HG02763 (cell line): ENCODE data around the gene RMDN3.

Experiments used
- ATAC-seq: cut with Tn5 transposase; IDR thresholded peaks from one replicate; pipeline ENCODE4 v1.9.1; 2021; ENCODE audit warnings: mild to moderate bottlenecking, moderate library complexity; ENCODE audit not compliant: unreplicated experiment

RMDN3 gene

DNA sequence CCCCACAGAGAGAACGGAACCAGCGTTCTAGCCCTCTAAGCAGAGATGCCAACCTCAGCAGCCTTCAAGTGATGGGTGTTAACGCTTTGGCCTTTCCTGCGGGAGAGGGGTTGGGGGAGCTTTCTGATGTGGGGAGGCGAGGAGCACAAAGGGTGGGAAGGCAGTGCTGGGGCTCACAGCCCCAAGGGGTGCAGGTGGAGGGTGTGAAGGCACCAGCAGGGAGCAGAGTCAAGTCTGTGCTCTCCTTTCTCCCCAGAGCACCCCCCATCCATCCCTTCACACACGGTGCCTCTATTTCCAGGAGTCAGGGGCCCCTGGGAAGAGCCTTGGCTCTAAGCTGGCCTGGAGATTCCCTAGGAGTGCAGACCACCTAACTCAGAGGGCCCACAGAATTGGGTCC, 18.8 kb upstream of the RMDN3 start:
- no peak for ATAC-seq

DNA sequence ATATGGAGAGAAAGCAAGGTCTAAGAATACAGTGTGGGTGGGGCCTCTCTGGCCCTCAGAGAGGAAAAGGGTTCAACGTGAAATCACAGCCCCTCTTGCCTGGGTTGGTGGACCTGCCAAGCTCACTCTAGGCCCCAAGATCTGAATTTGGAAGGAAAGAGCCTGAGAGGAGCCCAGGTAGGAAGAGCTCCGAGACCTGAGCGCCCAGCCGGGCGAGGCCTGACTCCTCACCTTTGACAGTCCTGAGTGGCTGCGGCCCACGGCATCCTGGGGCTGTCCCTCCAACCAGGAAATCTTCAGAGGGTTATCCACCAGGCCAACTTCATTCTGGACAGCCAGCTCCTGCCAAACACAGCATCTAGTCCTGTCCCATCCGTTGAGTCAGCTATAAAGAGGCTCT, 18.4 kb upstream of the RMDN3 start:
- ATAC-seq = no peak

- ATAC-seq = no peak
Observed at GRCh38 chr15:40772014-40772413, 17.0 kb upstream of the RMDN3 start.

DNA sequence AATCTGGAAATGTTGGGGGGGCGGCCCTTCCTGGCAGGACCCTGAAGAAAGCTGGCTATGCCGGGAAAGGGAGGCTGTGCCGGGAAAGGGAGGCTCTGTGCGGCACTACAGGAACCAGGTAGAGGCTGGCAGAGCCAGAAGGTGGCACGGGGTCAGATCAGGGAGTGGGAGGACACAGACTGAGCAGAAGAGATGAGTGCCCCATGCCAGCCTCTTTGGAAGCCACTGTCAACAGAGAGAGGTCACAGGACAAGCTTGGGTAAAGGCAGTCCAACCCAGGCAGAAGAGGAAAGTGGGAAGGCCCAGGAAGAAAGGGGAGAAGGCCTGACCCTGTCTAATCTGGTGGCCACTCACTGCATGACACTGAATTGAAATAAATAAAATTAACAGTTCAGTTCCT, 16.2 kb upstream of the RMDN3 start:
- ATAC-seq = no peak

- no peak for ATAC-seq
Observed at GRCh38 chr15:40770147-40770721, 15.2 kb upstream of the RMDN3 start.

- peak; percentile 40 for ATAC-seq
Observed at GRCh38 chr15:40769274-40770146, 14.5 kb upstream of the RMDN3 start, which contains the start of gene C15orf62. TSS of gene C15orf62 (plus strand) at chr15:40769980. CDS start at chr15:40770496, 516 bp downstream.

- ATAC-seq = no peak
Observed at GRCh38 chr15:40768521-40769273, 13.6 kb upstream of the RMDN3 start.

DNA sequence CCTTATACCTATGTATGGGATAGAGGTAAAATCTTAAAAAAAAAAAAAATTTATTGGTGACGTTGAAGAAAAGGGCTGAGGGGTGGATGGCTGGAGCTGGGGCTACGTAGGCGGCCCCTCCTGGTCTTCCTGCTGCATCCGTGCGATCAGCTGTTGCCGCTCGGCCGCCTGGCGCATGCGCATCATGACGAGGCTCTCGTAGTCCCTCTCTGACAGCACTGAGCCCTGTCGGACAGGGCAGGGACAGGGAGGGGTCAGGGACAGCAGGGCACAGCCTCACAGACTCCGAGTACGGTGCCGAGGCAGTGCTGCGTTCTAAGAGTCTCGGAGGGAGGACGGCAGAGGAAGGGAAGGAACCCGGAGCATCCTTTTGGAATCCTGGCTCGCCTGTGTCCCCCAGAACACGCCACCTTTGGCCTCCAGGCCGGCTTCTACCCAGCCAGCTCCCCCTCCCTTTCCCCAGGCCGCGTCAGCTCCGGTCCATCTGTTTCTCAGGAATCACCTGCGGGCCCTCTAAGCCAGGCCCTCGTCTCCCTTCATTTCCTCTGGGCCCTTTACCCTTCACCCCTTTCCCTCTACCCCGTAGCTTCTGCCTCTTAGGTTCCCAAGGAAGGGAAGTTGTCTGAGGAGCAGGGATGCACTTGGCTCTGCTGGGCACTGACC, 12.9 kb upstream of the RMDN3 start:
- ATAC-seq = no peak

GRCh38 chr15:40766906-40767837, 12.1 kb upstream of the RMDN3 start:
- no peak for ATAC-seq

DNA sequence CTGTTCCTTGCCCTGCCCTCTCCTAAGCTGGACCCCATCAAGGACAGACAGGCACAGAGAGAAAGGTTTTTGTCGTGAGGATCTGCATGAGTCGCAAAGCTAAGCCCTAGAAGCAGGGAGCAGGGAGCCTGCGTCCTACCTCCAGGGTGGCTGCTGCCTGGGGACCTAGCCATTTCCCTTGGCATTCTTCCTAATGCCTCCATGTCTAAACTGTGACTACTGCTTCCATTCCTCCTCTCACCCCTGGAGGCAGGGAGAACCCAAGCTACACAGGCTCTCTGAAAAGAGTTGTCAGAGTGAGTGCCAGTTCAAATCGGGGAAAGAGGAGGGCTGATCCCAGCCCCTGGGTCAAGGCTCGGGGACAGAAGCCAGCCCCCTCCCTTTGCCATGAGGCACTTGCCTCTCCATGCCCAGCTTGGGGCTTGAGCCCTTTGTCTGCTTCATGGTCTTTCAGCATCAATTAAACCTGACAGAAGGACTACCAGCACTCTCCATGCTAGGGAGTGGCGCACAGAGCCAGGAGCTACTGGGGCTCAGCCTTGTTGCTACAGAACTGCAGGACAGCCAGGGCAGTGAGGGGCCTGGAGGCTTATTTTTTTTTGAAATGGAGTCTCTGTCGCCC, 11.3 kb upstream of the RMDN3 start:
- no peak for ATAC-seq

- no peak for ATAC-seq
Observed at GRCh38 chr15:40764629-40765103, 9.6 kb upstream of the RMDN3 start.

DNA sequence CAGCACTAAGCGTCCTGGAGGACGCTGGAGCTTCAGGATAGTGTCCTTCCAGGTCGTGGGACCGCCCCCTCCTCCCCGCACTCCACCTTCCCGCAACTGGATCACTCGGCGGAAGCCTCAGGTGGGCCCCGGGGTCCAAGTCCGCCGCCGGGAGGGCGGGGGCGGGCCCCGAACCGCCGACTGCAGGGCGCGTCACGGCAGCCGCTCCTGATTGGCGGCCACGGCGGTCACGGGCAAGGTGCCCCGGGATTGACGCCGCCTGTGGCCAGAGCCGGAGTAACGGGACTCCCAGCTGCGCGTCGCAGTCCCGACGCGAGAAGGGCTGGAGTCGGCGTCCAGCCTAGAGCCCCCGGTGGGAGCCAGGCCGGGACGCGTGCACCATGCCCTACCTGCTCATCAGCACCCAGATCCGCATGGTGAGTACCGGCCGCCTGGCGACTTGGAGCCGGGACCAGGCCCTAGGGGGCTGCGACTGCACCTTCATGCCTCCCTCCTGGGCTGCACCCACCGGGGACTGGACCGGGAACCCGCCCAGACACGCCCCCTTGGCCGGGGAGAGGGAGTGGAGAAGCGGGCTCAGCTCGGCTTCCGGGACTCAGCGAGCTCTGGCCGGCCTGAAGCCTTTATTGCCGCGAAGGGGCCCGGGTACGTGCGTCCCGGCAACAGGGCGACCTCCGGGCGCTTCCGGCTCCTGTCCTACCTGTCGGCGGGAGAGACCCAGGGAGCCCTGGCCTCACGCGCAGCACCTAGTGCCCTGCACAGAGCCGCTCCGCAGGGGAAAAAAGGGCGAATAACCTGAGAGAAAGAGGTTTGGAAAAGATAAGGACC, 9.0 kb upstream of the RMDN3 start, which contains the start of gene GCHFR:
Gene GCHFR, plus strand, starts transcription at position 268 of the 828 bp plus-strand sequence. Its CDS starts 113 bp downstream, at position 381.
- peak; percentile 43 for ATAC-seq

DNA sequence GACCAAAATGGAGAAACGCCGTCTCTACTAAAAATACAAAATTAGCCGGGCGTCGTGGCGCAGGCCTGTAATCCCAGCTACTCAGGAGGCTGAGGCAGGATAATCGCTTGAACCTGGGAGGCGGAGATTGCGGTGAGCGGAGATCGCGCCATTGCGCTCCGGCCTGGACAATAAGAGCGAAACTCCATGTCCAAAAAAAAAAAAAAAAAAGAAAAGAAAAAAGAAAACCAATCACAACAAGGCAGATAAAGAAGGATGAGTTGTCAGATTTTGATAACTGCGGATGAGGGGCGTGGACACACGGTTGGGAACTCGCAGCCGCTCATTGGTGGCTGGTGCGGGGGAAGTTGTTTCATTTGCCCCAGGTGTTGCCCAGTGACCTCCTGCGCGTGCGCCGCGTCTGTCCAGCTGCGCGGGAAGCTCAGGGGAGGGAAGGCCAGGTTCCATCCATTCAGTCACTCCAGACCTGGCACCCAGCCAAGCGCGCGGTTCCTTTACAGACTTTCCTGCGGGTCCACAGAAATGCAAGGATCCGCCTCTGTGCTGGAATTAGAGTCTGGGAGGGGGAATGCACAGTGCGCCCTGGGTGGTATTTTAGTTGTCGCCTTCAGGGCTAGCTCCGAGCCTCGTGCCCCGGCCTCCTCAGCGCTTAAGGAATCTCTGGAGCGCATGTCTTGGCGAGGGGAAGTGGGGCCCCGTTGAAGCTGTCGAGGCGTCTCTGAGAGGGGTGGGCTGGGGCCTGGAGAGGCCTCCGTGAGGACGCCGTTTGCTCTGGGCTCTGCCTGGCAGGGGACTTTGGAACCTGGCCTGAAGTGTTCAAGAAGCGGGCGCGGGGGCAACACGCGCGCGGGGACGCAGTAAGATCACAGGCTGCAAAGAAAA, 8.1 kb upstream of the RMDN3 start:
- no peak for ATAC-seq

DNA sequence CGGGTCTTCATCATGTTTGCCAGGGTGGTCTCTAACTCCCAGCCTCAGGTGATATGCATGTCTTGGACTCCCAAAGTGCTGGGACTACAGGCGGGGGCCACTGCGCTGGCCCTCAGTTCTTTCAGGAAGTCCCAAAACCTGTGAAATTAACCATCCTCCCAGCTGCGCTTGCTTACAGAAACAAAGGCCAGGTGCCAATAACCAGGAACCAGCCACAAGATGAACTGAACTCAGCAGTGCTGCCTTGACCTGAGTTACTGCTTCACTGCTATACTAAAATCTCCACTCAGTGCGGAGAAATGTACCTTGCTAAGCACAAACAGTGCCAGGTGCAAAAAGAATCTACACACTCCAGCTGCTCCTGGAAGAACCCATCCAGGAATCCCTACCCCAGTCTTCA, 4.9 kb upstream of the RMDN3 start:
- ATAC-seq = no peak

- no peak for ATAC-seq
Observed at GRCh38 chr15:40756938-40757337, 1.9 kb upstream of the RMDN3 start.

DNA sequence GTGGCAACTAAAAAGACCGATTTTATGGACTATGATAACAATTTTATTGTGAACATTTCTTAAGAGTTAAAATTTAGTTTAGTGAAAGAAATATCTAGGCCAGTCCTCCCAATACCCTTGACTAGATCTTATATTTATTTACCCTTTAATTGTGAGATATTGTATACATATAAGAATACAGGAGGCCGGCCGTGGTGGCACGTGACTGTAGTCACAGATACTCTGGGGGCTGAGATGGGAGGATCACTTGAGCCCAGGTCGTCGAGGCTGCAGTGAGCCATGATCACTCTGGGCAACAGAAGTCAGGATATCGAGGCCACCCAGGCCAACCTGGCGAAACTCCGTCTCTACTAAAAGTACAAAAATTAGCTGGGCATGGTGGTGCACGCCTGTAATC, 756 bp upstream of the RMDN3 start:
- ATAC-seq = no peak

GRCh38 chr15:40754574-40754882, 526 bp downstream of the RMDN3 start:
- peak; percentile 12 for ATAC-seq

DNA sequence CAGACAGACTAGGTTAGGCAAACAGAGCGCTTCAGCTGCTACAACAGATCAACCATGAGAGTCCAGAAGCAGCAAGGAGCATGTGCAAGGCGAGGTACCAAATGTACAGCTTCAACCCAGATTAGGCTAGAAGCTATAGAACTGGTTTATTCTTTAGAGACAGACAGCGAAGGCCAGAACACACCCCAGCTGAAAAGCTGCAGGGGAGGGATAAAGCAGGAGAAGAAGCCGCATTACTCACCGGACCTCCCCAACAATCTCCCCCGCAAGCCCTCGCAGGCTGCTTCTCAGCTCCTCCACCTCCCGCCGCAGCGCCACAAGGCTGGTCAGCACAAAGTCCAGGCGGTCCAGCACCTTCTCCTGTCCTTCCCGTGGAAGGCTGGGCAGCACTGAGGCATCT, 3.3 kb downstream of the RMDN3 start:
- no peak for ATAC-seq
